GM18519 (cell line): Measurements from ENCODE around the gene ANKRD11.
"Not testable (repeated sequence)": the region's sequence is repeated elsewhere in the genome, so short reads cannot be mapped to it uniquely, and the experiment has no call there.

Experiments used
- ATAC-seq: cut with Tn5 transposase; IDR thresholded peaks from one replicate; pipeline ENCODE4 v1.9.1; 2021; ENCODE audit warnings: mild to moderate bottlenecking, moderate library complexity; ENCODE audit not compliant: unreplicated experiment, low FRiP score

ANKRD11 gene

GRCh38 chr16:89454378-89455125 is 35.8 kb downstream of the ANKRD11 start:
- ATAC-seq: not testable (repeated sequence)

GRCh38 chr16:89453501-89454321 is 36.6 kb downstream of the ANKRD11 start:
- no peak for ATAC-seq

- ATAC-seq: no peak
These were observed 37.4 kb downstream of the ANKRD11 start for GRCh38 chr16:89452925-89453324.

GRCh38 chr16:89452241-89452640 is 38.1 kb downstream of the ANKRD11 start:
- ATAC-seq: no peak

- no peak for ATAC-seq
These were observed 39.8 kb downstream of the ANKRD11 start for GRCh38 chr16:89450537-89450936.

- no peak for ATAC-seq
These were observed 40.5 kb downstream of the ANKRD11 start for GRCh38 chr16:89449726-89450335.

- ATAC-seq: no peak
These were observed 41.7 kb downstream of the ANKRD11 start for GRCh38 chr16:89448656-89449055.

- no peak for ATAC-seq
These were observed 43.4 kb downstream of the ANKRD11 start for GRCh38 chr16:89446975-89447293.

- ATAC-seq: no peak
These were observed 44.0 kb downstream of the ANKRD11 start for GRCh38 chr16:89446136-89446974.

GRCh38 chr16:89445166-89445565 is 45.2 kb downstream of the ANKRD11 start:
- no peak for ATAC-seq

- ATAC-seq: no peak
These were observed 45.6 kb downstream of the ANKRD11 start for GRCh38 chr16:89444728-89445127.

GRCh38 chr16:89444151-89444723 is 46.1 kb downstream of the ANKRD11 start:
- no peak for ATAC-seq

GRCh38 chr16:89443727-89444084 is 46.7 kb downstream of the ANKRD11 start:
- ATAC-seq: no peak

- ATAC-seq: no peak
These were observed 47.2 kb downstream of the ANKRD11 start for GRCh38 chr16:89442990-89443726.

GRCh38 chr16:89442588-89442987 is 47.8 kb downstream of the ANKRD11 start:
- no peak for ATAC-seq

- no peak for ATAC-seq
These were observed 50.7 kb downstream of the ANKRD11 start for GRCh38 chr16:89439659-89440058.

- ATAC-seq: no peak
These were observed 52.4 kb downstream of the ANKRD11 start for GRCh38 chr16:89437991-89438390.

GRCh38 chr16:89437251-89437987 is 52.9 kb downstream of the ANKRD11 start:
- ATAC-seq: no peak

GRCh38 chr16:89436366-89436765 is 54.0 kb downstream of the ANKRD11 start:
- ATAC-seq: no peak
